ENCODE data around the gene RBBP9. TPM values are rescaled to one million over a fixed set of nuclear protein-coding genes. Genes with fewer than 3 reads are reported as not detected.

The RBBP9 gene
- total RNA-seq, 1 experiment from 2014 or later, result 12.2 TPM

DNA sequence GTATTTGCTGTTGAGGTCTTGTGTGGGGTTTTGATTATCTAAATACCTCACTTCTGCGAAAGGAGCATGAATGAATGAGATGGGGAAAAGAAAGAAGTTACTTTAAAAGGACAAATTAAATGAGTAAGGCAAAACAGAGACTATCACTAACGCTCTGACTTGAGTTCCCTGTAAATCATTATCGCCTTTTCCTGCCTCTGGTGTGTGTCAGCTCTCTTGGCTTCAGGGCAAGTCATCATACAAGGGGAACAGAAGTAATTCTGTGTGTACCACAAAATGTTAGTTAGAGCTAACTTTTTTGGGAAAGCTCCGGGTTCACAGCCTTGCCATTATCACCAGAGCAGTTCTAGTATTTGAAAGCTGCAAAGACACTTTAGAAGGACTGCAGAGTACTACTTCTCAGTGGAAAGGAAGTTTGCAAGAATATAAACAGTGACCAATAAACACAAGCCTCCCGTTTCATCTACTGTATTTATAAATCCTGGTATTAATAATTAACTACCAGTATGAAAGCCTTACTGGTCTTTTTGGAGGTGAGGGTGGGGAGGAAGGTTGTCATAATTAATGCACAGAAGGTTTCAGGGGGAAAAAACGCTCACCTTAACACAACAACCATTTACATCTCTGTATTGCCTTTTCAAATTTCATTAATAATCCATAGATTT lies 31.4 kb downstream of the RBBP9 start:
- Mint-ChIP-seq H3K4me1 (peaks cover 12% of the 10 kb centered on the region), H3K27ac (no peak overlapping the region; the same call in 1 of the 2 replicates), H3K4me3 (peak overlapping the region; percentile 99), H3K27me3 (ENCODE audit: low read depth) (no peaks in the 10 kb centered on the region), H3K9me3 (no peaks in the 10 kb centered on the region), H3K36me3 (no peaks in the 10 kb centered on the region)
- DNase-seq (ENCODE audit: low spot score), result no peak
- POLR2A ChIA-PET, result interaction anchor here (2.0 kb wide), 1 partner anchor 42 kb away, joined by 21 read pairs; the partner anchor contains the start of gene SEC23B
- TF ChIP-seq RELA (CRISPR knock-in tag; IDR thresholded peaks at IDR 0.05; ENCODE audit: borderline replicate concordance) (no peak), ZNF671 (CRISPR knock-in tag; IDR thresholded peaks at IDR 0.05) (no peak), KAT7 (CRISPR knock-in tag; IDR thresholded peaks at IDR 0.05; ENCODE audit: borderline replicate concordance) (no peak), GTF2I (CRISPR knock-in tag; conservative IDR thresholded peaks at IDR 0.05) (no peak), ZNF423 (CRISPR knock-in tag; IDR thresholded peaks at IDR 0.05) (no peak), ZNF317 (CRISPR knock-in tag; IDR thresholded peaks at IDR 0.05; ENCODE audit: borderline replicate concordance, low read depth) (no peak), MXD4 (CRISPR knock-in tag; IDR thresholded peaks at IDR 0.05; ENCODE audit: borderline replicate concordance) (no peak), RORB (CRISPR knock-in tag; IDR thresholded peaks at IDR 0.05) (no peak), ZNF416 (CRISPR knock-in tag; IDR thresholded peaks at IDR 0.05) (no peak), MYBL2 (CRISPR knock-in tag; IDR thresholded peaks at IDR 0.05) (no peak), FOXK1 (CRISPR knock-in tag; IDR thresholded peaks at IDR 0.05) (no peak), CBFB (CRISPR knock-in tag; IDR thresholded peaks at IDR 0.05; ENCODE audit: low read depth) (no peak), ZNF232 (CRISPR knock-in tag; IDR thresholded peaks at IDR 0.05) (no peak), SMAD3 (CRISPR knock-in tag; IDR thresholded peaks at IDR 0.05; ENCODE audit: borderline replicate concordance) (no peak)
- TF ChIP-seq, protein P1, sequence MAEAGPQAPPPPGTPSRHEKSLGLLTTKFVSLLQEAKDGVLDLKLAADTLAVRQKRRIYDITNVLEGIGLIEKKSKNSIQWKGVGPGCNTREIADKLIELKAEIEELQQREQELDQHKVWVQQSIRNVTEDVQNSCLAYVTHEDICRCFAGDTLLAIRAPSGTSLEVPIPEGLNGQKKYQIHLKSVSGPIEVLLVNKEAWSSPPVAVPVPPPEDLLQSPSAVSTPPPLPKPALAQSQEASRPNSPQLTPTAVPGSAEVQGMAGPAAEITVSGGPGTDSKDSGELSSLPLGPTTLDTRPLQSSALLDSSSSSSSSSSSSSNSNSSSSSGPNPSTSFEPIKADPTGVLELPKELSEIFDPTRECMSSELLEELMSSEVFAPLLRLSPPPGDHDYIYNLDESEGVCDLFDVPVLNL (CRISPR knock-in tag; IDR thresholded peaks at IDR 0.05; ENCODE audit: borderline replicate concordance, low read depth), result no peak
- TF ChIP-seq, protein P2, sequence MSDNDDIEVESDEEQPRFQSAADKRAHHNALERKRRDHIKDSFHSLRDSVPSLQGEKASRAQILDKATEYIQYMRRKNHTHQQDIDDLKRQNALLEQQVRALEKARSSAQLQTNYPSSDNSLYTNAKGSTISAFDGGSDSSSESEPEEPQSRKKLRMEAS (CRISPR knock-in tag; IDR thresholded peaks at IDR 0.05), result no peak
- TF ChIP-seq, protein P3, sequence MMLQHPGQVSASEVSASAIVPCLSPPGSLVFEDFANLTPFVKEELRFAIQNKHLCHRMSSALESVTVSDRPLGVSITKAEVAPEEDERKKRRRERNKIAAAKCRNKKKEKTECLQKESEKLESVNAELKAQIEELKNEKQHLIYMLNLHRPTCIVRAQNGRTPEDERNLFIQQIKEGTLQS (CRISPR knock-in tag; conservative IDR thresholded peaks at IDR 0.05), result no peak
- TF ChIP-seq, protein P4, sequence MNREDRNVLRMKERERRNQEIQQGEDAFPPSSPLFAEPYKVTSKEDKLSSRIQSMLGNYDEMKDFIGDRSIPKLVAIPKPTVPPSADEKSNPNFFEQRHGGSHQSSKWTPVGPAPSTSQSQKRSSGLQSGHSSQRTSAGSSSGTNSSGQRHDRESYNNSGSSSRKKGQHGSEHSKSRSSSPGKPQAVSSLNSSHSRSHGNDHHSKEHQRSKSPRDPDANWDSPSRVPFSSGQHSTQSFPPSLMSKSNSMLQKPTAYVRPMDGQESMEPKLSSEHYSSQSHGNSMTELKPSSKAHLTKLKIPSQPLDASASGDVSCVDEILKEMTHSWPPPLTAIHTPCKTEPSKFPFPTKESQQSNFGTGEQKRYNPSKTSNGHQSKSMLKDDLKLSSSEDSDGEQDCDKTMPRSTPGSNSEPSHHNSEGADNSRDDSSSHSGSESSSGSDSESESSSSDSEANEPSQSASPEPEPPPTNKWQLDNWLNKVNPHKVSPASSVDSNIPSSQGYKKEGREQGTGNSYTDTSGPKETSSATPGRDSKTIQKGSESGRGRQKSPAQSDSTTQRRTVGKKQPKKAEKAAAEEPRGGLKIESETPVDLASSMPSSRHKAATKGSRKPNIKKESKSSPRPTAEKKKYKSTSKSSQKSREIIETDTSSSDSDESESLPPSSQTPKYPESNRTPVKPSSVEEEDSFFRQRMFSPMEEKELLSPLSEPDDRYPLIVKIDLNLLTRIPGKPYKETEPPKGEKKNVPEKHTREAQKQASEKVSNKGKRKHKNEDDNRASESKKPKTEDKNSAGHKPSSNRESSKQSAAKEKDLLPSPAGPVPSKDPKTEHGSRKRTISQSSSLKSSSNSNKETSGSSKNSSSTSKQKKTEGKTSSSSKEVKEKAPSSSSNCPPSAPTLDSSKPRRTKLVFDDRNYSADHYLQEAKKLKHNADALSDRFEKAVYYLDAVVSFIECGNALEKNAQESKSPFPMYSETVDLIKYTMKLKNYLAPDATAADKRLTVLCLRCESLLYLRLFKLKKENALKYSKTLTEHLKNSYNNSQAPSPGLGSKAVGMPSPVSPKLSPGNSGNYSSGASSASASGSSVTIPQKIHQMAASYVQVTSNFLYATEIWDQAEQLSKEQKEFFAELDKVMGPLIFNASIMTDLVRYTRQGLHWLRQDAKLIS (CRISPR knock-in tag; IDR thresholded peaks at IDR 0.05; ENCODE audit: borderline replicate concordance), result no peak
- TF ChIP-seq, protein P5, sequence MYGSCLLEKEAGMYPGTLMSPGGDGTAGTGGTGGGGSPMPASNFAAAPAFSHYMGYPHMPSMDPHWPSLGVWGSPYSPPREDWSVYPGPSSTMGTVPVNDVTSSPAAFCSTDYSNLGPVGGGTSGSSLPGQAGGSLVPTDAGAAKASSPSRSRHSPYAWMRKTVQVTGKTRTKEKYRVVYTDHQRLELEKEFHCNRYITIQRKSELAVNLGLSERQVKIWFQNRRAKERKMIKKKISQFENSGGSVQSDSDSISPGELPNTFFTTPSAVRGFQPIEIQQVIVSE (CRISPR knock-in tag; IDR thresholded peaks at IDR 0.05; ENCODE audit: borderline replicate concordance), result no peak
- TF ChIP-seq, protein P6, sequence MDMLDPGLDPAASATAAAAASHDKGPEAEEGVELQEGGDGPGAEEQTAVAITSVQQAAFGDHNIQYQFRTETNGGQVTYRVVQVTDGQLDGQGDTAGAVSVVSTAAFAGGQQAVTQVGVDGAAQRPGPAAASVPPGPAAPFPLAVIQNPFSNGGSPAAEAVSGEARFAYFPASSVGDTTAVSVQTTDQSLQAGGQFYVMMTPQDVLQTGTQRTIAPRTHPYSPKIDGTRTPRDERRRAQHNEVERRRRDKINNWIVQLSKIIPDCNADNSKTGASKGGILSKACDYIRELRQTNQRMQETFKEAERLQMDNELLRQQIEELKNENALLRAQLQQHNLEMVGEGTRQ (CRISPR knock-in tag; IDR thresholded peaks at IDR 0.05), result no peak
- ATAC-seq, result no peak
- CTCF ChIA-PET, result interaction anchor here (1.0 kb wide), 1 partner anchor 29 kb away, joined by 3 read pairs; no protein-coding TSS in a partner anchor

Measured in WTC11 (cell line).